HG02981 (cell line): Measurements from ENCODE around the gene C1QL1.

ENCODE experiments used
- ATAC-seq: cut with Tn5 transposase; IDR thresholded peaks from one replicate; pipeline ENCODE4 v1.9.1; 2021; ENCODE audit warnings: mild to moderate bottlenecking, moderate library complexity; ENCODE audit not compliant: unreplicated experiment

The C1QL1 gene

GRCh38 chr17:44968225-44969143 lies at the start of gene C1QL1:
C1QL1 (minus strand) TSS chr17:44968303; CDS start chr17:44968048, 255 bp downstream.
- peak; percentile 86 for ATAC-seq

- no peak for ATAC-seq
Measured at GRCh38 chr17:45016823-45017222, 48.7 kb upstream of the C1QL1 start.

DNA sequence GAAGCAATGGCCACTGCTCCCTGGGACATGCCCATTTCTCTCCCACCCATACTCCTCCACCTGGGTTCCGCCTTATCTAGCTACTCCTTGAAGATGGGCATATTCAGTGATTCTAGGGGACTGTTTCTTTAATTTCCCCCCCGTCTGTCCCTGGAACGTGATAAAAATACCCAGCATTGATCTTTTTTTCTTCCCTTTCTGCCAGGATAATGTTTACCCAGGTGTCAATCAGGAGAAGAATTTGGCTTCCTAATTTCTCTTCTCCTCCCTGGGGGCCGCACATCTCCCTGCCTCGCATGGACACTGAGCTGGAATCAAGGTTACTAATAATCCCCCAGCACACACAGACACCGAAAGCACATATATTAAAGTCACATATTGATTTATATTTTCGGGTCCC lies 48.1 kb upstream of the C1QL1 start:
- ATAC-seq = no peak

- ATAC-seq = no peak
Measured at GRCh38 chr17:45013021-45013997, 45.2 kb upstream of the C1QL1 start.

DNA sequence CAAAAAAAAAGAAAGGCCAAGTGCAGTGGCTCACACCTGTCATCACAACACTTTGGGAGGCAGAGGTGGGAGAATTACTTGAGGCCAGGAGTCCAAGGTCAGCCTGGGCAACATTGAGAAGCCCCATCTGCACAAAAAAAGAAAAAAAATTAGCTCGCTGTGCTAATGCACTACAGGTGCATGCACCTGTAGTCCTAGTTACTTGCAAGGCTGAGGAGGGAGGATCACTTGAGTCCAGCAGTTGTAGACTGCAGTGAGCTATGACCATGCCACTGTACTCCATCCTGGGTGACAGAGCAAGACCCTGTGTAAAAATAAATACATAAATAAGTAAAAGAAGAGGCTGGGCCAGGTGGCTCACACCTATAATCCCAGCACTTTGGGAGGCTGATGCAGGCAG lies 43.7 kb upstream of the C1QL1 start:
- no peak for ATAC-seq

GRCh38 chr17:45009676-45010467 lies 41.8 kb upstream of the C1QL1 start:
- ATAC-seq = no peak

DNA sequence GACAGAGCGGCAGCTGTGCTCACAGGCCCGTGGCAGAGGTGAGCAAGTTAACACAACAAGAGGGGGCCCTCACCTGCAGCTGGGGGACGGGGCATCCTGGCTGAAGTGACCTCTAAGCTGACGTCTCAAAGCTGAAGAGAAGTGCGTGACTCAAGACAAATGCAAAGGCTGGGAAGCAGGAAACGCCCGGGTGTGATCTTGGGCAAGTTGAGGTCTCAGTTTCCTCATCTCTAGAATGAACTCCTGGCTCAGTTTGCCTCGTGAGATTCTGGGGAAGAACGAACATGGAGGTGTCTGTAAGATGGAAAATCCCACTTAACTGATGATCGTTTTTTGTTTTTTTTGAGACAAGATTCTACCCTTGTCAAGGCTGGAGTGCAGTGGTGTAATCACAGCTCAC lies 40.1 kb upstream of the C1QL1 start:
- no peak for ATAC-seq

DNA sequence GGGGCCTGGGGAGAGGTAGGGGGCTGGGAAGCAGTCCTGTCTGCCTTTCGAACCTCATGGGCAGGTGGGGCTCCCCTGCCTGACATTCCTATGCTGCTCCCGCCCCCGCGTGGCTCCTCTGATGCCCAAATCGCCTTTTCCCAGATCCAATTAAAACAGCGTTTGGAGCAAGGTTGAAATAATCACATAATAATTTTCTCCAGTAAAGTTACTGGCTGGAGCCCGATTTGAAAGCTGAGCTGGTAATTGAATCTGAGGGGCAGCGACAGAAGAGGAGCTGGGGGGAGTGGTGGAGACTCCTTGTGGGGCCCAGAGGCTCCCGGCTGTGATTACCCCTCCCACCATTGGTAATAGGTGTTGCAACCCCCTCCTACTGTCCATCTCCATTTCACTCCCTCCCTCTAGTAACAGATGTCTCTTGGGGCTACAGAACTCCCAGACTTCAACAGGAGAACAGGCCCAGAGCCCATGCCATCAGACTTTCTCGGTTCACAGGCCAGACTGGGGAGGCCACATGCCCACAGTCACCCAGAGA lies 38.9 kb upstream of the C1QL1 start:
- no peak for ATAC-seq

DNA sequence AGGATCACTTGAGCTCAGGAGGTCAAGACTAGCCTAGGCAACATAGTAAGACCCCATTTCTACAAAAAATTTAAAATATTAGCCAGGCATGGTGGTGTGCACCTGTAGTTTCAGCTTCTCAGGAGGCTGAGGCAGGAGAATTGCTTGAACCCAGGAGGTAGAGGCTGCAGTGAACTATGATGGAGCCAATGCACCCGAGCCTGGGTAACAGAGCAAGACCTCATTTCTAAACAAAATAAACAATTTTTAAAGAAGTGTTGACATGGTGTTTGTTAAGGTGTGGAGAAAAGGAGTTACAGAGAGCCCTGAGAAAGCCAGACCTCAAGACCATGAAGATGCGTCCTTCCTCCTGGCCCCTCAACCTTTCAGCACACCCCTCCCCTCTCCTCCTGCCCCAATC lies 37.6 kb upstream of the C1QL1 start:
- no peak for ATAC-seq

- ATAC-seq = no peak
Measured at GRCh38 chr17:45004388-45004787, 36.3 kb upstream of the C1QL1 start.

GRCh38 chr17:45003877-45004276 lies 35.8 kb upstream of the C1QL1 start:
- no peak for ATAC-seq

DNA sequence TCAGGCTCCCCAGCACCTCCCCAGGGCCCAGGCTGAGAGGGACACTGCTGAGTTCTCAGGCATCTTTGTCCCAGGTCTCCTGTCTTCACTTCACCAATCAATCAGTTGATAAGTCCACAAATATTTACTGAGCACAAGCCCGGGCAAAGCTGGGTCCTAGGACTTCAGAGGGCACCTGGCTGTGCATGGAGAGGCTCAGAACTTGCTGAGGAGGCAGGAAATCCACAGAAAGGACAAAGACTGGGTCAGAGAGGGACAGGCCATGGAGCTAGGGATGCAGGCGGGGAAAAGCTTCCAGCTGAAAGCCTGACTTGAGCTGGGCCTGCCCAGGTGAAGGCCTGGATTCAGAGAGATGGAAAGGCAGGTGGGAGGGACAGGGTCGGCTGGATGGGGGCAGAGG lies 33.2 kb upstream of the C1QL1 start:
- no peak for ATAC-seq

DNA sequence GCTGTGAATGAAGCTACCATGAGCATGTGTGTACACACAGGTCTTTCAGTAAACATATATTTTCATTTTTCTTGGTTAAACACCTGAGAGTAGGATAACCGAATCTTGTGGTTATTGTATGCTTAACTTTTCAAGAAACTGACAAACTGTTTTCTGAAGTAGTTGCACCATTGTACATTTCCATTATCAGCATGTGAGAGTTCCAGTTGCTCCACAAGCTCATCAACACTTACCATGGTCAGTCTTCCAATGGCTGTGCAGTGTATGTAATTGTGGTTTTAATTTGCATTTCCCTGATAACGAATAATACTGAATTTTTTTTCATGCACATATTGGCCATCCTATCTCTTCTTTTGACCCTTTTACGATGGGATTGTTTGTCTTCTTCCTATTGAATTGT lies 31.3 kb upstream of the C1QL1 start:
- no peak for ATAC-seq

DNA sequence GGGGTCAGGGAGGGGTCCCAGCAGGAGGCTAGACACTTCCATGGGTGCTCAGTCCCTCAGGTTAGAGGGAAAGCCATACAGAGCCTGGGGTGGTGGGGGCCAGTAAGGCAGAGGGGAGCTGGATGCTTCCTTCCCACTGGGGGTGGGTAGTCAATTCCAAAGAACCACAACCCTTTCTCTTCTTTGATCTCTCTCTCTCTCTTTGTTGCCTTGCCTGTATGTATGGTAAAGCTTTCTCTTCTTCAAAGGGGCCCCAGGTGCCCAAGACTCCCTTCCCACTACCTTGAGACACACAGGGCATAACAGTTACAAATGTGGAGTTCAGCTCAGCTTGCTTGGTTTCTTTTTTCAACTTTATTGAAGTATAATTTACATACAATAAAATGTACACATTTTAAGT lies 30.5 kb upstream of the C1QL1 start:
- no peak for ATAC-seq

- ATAC-seq = no peak
Measured at GRCh38 chr17:44997733-44998520, 29.8 kb upstream of the C1QL1 start.

DNA sequence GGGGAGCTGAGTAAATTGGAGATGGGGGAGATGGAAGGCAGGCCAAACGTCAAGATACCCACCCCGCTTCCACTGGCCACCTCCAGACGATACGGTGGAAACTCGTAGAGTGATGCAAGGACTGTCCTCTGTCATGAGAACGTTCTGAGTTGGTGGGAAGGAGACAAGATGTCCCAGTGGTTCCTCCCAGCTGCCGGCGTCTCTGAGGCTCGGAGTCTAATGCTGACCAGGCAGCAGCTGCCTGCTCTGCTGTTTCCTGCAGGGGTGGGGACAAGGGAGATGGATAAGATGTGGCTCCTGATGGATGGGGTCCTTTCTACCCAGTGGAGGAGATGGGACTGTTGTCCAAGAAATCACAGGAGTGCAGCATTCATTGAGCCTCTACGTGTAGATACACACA lies 28.2 kb upstream of the C1QL1 start:
- no peak for ATAC-seq

DNA sequence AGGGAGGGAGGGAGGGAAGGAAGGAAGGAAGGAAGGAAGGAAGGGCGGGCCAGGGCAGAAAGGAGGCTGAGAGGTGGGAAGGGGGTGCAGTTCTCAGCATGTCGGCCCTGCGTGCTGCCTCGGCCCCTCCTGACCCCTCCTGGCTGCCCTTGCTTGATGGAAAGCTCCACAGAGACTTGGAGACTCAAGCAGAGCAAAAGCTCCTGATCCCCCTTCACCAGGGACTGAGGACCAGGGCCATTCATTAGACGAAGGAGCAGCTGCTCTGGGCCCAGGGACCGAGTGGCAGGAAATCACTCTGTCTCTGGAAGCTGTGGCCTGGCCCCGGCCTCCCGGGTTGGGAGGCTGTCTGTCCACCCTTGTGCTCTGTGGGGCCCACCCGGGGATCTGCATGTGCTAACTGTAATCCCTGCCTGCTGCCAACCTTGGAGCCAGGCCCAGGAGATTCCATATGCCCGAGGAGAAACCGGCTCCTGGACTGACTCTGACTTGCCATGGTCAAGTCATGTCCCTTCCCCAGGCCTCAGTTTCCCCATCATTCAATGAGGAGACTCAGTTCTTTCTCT lies 27.4 kb upstream of the C1QL1 start:
- no peak for ATAC-seq

- no peak for ATAC-seq
Measured at GRCh38 chr17:44992242-44992939, 24.3 kb upstream of the C1QL1 start.

GRCh38 chr17:44990994-44991393 lies 22.9 kb upstream of the C1QL1 start:
- no peak for ATAC-seq
